Activated CD4-positive, alpha-beta T cell treated with anti-CD3 and anti-CD28 coated beads, Interleukin-2, amount 50 U/mL, for 24 hours (primary cell): Measurements from ENCODE around the gene CFAP61.
"Not testable (repeated sequence)": the region's sequence is repeated elsewhere in the genome, so short reads cannot be mapped to it uniquely, and the experiment has no call there.

Experiments used
- DNase-seq, 2 donors: peaks; one replicate each; pipeline ENCODE4 v3.0.0-alpha.2; 2020; ENCODE audit warnings: low read depth in 1 of 2, low spot score in 1 of 2

The CFAP61 gene

DNA sequence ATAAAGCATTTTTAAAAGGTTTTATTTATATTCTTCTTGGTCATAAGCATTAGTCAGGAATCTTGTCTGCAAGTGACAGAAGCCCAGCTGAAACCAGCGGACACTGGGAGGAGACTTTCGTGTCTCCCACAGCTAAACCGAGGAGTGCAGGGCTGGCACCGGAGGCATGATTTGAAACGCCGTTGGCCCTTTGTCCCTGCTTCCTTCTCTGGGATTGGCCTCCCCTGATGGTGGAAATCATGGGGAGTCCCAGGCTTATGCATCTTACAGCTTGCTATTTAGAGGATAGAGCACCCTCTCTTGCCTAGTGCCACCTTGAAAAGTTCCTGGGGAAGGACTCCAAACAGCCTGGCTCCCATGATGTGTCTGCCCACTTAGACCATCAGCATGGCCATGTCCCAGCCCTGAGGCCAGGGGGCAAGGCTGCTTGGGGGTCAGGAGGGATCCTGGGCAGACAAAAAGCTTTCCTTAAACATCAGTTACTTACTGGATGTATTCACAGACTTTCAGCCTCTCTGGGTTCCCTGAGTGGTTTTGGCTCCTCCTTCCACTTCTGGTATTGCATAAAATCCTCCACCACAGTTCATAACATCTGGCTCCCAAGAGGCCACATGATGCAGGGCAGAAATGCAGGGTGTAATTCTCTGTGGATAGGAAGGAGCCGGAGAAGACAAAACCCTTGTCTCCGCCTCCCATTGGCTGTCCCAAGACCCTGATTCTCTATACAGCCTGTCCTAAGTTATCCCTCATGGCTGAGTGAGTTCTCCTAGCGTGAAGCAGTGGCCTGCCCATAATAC is 266.2 kb downstream of the CFAP61 start:
- DNase-seq, result no peak

DNA sequence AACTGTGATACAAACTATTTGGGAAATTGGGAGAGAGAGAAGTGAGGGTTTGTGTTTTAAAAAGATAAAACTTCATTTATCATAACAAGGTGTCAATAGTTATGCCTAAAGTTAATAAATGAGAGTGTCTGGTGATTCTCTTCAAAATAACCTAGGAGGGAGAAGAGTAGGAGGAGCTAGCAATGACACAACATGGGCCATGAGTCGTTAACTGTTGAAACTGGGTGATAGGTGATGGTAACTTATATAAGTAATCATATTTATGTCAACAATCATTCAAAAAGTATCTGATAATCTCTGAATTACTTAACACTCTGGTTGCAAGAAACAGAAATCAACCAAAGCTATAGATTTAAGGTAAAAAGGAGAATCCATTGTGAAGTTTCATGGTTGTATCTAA is 268.8 kb downstream of the CFAP61 start:
- no peak for DNase-seq

DNA sequence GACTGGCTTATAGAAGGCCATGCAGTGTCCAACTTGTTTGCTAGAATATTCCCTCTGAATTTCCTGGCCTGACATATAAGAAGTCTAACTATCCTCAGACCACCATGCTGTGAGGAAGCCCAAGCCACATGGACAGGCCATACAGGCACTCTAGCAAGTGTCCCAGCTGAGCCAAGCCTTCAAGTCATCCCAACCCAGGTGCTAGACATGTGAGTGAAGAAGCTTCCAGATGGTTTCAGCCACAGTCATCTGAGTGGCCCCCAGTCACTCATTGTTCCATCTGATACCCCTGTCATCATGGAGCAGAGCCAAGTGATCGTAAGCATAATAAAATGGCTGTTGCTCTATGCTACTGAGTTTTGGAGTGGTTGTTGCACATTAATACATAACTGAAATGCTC is 269.6 kb downstream of the CFAP61 start:
- DNase-seq, result no peak

DNA sequence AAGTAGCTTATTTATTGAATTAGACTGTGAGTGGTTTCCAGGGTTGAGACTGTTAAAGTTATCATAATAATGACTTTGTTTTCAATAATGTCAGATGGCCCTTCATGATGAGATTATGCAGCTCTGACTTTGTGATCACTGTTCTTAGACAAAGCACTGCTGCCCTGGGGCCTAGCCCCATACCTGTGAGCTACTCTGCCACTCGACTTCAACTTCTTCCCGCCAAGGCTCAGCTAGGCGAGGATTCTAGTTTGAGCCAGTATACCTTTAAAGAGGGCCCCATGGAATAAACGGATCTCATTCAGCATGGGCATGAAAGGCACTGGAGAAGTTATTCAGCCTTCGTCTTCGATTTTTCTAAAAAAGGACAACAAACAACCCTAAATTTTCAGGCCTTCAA is 270.6 kb downstream of the CFAP61 start:
- no peak for DNase-seq

DNA sequence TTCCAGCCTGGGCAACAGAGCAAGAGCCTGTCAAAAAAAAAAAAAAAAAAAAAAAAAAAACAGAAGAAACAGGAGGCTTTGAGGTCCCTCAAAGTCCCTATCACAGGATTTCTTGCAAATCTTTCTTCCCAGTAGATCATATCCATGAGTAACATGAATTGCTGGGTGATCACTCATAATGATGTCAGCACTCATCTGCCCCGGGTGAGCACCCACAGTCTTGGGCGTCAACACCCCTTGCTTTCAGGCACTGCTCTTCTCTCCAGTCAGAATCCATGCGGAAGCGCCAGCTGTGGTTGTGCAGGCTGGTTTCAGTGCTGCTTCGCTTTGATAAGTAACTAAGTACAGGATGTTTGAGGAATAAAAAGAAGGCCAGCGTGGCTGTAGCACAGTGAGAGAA is 275.4 kb downstream of the CFAP61 start:
- no peak for DNase-seq

DNA sequence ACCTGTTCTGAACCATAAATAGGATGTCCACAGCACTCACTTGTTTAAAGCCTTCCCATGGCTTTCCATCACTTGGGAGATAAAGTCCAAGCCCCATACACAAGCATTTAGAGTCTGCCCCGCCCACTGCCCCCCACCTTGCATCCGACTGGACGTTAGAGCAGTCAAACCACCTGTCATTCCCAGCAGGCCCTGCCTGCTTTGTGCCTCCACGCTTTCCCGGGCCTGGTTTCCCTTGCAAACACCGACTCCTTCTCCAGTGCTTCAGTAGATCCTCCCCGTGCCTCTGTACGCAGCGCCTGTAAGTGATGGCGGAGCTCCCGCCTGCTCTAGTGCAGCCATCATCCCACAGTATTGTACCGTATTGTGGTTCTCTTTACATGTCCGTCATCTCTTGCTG is 277.2 kb downstream of the CFAP61 start:
- no peak for DNase-seq

DNA sequence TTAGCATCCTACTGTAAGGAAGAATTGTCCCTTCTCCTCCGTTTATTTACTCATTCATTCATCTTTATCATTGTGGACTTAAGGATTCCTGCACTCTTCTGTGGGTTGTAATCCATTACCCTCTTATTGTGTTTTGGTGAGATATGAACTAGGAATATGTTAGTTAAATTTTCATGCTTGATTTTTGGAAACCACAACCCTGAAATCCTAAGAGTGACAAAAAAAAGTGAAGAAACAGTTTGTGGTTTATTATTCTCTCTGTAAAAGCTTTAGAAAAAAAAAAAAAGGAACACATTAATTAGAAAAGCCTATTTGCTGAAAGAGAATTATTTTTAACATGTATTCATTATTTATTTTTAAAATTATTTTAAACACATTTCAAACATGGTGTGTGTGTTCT is 278.8 kb downstream of the CFAP61 start:
- no peak for DNase-seq

DNA sequence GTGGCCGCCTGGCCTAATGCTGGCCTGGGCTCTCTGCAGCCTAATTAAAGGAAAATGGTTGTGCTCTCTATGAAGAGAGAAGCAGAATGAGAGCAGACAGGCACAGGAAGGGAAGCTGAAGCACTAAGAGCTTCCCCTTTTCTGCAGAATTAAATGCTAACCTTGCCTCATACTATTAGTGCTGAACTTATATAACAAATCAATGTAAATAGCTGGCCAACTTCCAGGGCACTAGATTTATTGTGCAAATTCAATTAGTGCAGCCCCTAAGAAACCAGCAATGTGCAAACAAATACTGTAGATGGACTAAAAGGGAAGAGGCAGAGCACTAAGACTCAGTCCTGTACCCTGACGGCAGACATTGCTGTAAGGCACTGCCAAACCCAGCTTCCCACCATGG is 279.5 kb downstream of the CFAP61 start:
- no peak for DNase-seq

DNA sequence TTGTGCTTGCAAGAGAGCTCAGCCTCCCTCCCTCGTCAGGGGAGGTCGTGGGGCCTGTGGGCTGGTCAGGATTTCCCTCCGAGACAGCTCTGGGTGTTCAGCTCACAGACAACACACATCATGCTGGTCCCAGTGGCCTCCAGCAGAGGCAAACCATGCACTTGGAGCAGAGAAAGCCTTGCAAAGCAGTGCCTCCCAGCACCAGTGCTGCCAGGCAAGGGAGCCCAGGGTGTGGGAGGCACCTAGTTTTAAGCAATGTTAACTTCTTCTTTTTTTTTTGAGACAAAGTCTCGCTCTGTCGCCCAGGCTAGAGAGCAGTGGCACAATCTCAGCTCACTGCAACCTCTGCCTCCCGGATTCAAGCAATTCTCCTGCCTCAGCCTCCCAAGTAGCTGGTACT is 281.5 kb downstream of the CFAP61 start:
- no peak for DNase-seq

DNA sequence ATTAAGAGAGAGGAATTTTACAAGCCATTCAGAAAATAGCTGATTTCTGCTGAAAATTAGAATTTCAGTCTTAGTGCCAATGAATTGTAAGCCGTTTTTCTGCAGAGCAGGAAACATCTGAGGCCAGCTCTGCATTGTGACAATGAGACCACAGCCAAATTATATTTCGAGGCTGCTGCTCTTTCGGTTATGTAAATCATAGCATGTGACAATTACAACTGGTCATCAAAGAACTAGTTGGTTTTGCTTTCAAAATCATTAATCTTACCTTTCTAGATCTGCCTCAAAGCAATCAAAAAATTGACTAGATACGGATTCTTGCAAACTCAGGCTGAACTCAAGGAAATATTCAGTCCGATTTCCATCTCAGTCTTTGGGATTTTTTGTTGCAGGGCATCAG is 282.2 kb downstream of the CFAP61 start:
- no peak for DNase-seq

DNA sequence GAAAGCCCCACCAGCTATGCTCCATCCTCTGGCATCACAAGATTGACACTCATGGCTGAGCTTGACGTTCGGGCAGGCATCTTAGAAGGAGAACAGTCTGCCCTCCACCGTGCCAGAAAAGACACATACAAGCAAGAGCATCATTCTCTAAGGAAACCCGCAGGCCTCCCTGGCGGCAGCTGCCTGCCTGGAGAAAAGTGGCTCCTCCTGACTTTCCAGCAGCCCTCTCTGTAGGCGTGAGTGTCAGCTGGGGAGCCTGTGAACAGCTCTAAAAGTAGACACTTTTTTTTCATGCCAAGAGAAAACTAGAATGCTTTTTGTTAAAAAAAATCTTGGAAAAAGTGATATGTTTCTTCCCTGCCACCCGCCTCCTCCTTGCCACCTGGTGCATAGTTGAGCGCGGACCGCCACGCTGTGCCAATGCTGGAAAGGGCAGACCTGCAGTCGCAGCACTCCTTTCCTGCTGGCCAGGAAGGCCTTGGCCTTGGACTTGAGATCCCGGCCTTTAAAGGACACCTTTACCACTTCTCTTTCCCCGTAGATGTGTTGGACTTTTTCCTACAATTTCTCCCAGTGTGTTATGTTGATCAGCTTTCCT is 285.9 kb downstream of the CFAP61 start:
- no peak for DNase-seq

DNA sequence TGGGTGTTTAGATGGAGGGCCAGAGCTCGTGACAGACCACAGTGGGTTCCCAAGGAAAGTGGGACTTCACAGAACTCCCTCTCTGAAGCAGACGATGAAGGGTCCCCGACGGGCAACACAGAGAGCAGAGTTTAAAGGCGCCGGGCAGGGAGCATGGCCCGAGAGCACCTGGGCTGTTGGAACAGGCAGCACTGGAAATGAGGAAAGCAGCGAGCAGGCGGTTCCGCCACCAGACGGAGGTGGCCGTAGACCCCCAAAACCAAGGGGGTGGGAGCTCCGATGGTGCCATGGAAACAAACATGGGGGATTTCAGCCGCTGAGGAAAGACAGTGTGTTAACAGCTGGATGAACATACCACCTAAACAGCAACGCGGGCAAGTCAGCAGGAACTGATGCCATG is 288.1 kb downstream of the CFAP61 start:
- DNase-seq, result no peak

DNA sequence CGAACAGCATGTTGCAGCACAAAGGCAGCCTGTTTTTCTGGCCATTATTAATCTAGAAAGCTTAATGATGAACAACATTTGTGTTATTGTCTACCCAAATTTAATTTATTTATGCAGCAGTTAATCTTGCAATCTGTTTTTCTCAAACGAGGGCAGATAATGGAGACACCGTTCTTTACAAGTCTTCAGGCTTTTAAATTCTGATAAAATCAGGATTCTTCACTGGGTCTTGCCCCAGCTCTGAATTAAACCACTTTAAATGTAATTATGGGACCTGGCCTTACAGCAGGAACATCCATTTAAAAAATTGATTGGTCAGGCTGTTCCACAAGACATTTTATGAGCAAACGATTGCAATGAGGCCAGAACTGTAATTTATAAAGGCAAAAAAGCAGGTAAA is 289.0 kb downstream of the CFAP61 start:
- no peak for DNase-seq

DNA sequence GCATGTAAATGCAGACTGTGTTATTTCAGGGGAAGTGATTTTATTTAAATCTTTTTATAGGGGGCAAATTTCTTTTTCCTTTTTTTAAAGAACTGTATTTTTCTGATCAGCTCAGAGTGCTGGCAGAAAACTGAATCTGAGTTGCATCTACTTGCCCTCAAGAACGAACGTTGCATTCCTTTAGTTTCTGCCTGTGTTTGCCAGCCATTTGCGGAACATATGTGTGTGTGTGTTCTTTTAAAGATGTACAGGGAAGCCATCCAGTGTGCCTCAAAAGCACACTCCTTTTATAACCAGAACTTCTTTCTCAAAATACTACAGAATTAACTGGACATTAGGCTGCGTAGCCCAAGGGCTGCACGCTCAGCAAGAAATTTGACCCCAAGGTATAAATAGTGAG is 289.7 kb downstream of the CFAP61 start:
- DNase-seq, result no peak

DNA sequence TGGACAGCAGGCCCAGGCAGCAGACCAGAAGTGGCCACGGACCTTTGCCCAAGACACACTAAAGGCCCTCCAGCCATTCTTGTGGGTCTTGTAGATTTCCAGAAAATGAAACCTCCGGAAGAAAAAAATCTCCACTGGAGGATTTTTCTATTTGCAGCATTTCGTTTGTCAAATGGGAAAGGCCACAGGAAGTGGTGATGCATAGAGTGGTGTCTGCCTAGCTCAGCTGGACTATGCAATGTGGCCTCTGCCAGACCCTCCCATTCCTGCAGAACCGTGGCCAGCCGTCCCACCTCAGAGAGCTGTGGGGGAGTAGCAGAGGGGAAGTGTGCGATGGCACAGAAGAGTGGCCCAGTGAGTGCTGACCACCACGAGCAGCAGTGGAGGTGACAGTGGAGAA is 291.6 kb downstream of the CFAP61 start:
- DNase-seq, result no peak

DNA sequence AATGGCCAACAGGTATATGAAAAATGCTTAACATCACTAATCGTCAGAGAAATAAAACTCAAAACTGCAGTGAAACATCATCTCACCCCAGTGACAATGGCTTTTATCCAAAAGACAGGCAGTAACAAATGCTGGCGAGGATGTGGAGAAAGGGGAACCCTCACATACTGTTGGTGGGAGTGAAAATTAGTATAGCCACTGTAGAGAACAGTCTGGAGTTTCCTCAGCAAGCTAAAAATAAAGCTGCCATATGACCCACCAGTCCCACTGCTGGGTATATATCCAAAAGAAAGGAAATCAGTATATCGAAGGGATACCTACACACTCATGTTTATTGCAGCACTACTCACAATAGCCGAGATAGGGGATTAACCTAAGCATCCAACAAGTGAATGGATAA is 292.1 kb downstream of the CFAP61 start:
- no peak for DNase-seq

DNA sequence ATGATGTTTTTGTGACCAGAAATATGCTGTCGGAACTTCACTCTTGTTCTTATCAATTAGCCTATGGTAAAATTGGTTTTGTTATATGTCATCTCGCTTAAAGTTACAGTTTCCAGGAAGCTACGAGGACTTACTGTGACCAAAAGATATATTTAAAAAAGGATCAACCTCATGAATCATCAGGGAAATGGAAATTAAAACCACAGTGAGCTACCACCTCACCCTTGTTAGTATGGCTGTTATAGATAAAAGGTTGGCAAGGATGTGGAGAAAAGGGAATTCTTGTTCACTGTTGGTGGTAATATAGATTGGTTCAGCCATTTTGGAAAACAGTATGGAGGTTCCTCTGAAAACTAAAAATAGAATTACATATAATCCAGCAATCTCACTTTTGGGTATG is 301.2 kb downstream of the CFAP61 start:
- DNase-seq, result no peak

DNA sequence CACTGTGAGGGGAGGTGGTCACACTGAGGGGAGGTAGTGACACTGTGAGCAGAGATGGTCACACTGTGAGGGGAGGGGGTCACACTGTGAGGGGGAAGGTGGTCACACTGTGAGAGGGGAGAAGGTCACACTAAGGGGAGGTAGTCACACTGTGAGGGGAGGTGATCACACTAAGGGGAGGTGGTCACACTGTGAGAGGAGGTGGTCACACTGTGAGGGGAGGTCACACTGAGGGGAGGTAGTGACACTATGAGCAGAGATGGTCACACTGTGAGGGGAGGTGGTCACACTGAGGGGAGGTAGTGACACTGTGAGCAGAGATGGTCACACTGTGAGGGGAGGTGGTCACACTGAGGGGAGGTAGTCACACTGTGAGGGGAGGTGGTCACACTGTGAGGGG is 303.2 kb downstream of the CFAP61 start:
- DNase-seq, result not testable (repeated sequence)

DNA sequence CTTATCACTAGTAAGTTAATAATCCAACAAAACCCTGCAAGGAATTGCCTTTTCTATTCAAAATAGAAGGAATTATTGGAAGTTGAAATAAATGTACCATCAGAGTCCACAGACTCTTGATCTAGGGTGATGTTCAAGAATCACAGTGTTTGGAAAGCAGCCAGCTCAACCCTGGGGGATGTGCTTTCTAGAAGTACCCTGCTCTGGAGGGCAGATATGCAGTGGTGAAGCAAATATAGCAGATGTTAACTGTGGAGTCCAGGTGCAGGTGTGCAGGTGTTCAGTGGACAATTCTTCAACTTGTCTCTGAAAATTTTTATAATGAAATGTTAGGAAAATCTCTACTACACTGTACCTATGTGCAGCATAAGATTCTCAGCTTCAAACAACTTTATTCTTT is 306.5 kb downstream of the CFAP61 start:
- DNase-seq, result no peak

DNA sequence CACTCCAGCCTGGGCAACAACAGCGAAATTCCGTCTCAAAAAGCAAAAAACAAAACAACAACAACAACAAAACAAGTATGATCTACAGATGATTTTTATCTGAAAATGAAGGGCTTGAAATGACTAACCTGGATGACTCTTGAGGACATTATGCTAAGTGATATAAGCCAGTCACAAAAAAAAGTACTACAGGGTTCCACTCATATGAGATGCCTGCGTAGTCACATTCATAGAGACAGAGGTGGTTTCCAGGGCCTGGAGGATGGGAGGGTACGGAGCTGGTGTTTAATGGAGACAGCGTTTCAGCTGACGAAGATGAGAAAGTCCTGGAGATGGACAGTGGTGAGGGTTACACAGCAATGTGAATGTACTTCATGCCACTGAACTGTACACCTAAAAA is 307.3 kb downstream of the CFAP61 start:
- no peak for DNase-seq

DNA sequence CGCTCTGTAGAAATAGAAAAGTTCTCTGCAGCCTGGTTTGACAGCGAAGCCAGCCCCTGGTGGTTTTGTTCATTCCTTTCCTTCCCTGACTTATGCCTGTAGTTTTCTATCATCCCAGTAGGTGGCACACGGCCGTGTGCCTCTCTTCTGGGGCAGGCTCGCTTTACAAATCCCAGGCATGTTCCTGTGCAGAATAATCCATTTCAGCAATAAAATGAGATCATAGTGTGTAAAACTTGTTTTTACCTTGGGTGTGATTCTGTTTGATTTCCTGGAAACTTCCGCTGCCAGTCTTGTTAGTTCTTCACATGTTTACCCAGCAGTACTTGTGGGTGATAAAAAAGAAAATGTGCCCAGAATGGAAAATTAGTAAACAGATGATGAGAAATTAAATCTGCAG is 308.1 kb downstream of the CFAP61 start:
- no peak for DNase-seq

DNA sequence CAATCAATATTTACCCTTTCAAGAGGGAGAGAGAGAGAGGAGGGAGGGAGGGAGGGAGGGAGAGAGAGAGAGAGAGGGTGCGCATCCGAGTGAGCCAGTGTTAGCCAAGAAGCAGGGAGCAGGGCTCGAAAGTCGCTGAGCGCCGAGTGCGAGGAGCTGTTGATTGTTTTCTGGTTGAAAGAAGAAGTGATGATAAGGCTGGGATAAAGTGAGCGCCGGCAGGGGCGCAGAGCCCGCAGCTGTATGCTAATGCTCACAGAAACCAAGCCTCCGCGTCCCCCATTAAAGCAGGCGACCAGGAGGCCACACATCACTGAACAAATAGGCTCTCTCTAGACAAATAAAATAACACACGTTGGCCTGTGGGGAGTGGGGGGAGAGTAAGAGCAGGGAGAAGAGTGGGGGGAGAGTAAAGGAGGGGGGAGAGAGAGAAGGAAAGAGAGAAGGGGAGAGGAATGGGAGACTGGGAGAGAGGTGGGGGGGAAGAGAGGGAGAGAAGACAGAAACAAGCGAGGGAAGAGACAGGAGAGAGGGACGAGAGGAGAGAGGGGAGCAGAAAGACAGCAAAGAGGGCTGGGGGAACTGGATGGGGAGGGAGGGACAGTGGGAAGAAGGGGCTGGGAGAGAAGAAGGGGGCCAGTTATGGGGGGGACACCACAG is 310.6 kb downstream of the CFAP61 start:
- no peak for DNase-seq

DNA sequence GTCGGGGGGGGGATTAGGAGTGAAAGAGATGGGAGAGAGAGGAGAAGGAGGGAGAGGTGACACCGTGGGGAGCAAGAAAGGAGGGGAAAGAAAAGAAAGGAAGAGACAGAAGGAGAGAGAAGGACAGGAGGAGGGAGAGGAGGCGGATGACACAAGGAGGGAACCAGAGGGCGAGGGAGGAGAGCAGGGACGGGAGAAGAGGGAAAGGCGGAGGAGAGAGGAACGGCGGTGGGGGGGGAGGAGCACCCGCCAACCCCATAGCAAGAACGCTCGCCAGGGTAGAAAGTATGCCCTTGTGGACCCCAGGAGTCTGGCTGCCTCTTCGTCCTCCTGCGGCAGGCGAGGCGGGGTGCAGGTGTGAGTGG is 311.1 kb downstream of the CFAP61 start:
- no peak for DNase-seq
